Measurements from ENCODE around the gene KCNJ11.

DNA sequence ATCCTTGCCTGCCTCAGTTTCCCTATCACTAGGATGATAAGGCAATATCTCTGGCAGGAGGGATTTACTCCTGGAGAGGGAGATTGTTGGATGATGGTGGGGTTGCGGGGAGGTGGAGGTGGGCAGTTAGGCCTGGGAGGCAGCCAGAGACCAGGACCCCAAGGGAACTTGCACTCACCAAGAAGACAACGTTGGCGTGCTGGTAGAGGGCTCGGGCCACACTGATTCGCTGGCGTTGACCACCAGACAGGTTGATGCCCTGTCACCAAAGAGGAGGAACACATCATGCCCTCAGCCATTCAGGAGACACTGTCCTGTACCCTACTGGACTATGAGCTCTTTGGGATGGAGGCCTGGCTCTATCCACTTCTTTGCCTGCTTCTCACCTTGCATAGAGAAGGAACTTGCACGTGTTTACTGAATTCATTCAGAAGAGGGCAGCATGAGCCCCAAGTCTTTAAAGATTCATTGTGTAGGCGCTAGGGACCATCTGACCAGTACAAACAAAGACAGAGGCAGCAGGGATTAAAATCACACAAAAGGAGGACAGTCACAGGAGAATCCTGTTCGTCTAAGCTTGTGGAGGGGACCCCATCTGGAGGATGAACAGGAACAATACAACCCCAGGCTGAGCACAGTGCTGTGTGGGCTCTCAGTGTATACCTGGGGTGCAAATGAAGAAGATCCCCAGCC is 24.2 kb upstream of the KCNJ11 start:
- TF ChIP-seq, protein P1, sequence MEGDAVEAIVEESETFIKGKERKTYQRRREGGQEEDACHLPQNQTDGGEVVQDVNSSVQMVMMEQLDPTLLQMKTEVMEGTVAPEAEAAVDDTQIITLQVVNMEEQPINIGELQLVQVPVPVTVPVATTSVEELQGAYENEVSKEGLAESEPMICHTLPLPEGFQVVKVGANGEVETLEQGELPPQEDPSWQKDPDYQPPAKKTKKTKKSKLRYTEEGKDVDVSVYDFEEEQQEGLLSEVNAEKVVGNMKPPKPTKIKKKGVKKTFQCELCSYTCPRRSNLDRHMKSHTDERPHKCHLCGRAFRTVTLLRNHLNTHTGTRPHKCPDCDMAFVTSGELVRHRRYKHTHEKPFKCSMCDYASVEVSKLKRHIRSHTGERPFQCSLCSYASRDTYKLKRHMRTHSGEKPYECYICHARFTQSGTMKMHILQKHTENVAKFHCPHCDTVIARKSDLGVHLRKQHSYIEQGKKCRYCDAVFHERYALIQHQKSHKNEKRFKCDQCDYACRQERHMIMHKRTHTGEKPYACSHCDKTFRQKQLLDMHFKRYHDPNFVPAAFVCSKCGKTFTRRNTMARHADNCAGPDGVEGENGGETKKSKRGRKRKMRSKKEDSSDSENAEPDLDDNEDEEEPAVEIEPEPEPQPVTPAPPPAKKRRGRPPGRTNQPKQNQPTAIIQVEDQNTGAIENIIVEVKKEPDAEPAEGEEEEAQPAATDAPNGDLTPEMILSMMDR (IDR thresholded peaks at IDR 0.05): no peak
- TF ChIP-seq POLR2A (IDR thresholded peaks at IDR 0.05): no peak

All from vagina (tissue), 2 donors.